HepG2 (cell line): Measurements from ENCODE around the gene BATF2. TPM values are rescaled to one million over a fixed set of nuclear protein-coding genes. Genes with fewer than 3 reads are reported as not detected.
"Not testable (repeated sequence)": the region's sequence is repeated elsewhere in the genome, so short reads cannot be mapped to it uniquely, and the experiment has no call there.

Experiments used
- ATAC-seq: fragments of 200-7000 bp; cut with Tn5 transposase; 3 replicates; pipeline ENCODE4 v1.9.1; 2020; ENCODE audit warnings: mild to moderate bottlenecking, moderate library complexity
- BruUV-seq: library from RNA; stranded (reverse); fragments of 400-500 nt; replicated peaks from 2 replicates; lab custom pipeline; 2021; lab: Mats Ljungman, UMichigan
- CTCF ChIA-PET: fragments of 300-600 bp; formaldehyde crosslinking; extraction: SDS; loops from one replicate; lab custom pipeline; 2021; ENCODE audit warnings: low total read pairs, inconsistent platforms, low intra/inter-chr PET ratio; lab: Yijun Ruan, JAX
- POLR2A ChIA-PET: fragments of 350-600 bp; sonication (Branson Sonifier 250); formaldehyde crosslinking; loops from one replicate; lab custom pipeline; 2020; ENCODE audit warnings: antibody characterized with exemption, inconsistent platforms; lab: Yijun Ruan, JAX
- DNase-seq: peaks from one replicate; pipeline ENCODE4 v3.0.0-alpha.2; 2015; ENCODE audit warnings: low spot score
- FAIRE-seq: peaks from 3 replicates; lab custom pipeline; 2011; peaks lifted over from hg19 to GRCh38; lab: Jason Lieb, UNC
- H2AFZ ChIP-seq: one replicate; pipeline ENCODE4 v1.6.1; 2011; ENCODE audit warnings: low read length, inconsistent platforms
- H3K27ac ChIP-seq: fragments of 300-600 bp; 3 replicates; pipeline ENCODE4 v1.8.0; 2011; ENCODE audit warnings: mixed run types, mild to moderate bottlenecking, mixed read lengths, low read length, inconsistent platforms; ENCODE audit not compliant: insufficient read depth; ENCODE audit errors: extremely low read length
- H3K27me3 ChIP-seq, 2 experiments: fragments of 200-600 bp in 1 of 2; 2 replicates in 1 of 2; 3 replicates in 1 of 2; pipeline versions ENCODE4 v1.6.0 to v1.8.0; 2011; ENCODE audit warnings: low read length in 2 of 2, mild to moderate bottlenecking in 2 of 2, moderate library complexity in 2 of 2, inconsistent platforms in 1 of 2; ENCODE audit not compliant: insufficient read depth in 2 of 2, control insufficient read depth in 1 of 2
- H3K36me3 ChIP-seq, 2 experiments: fragments of 200-600 bp in 1 of 2; replicated peaks in 1 of 2; 2 replicates in 1 of 2; 3 replicates in 1 of 2; pipeline versions ENCODE4 v1.5.1 to v1.8.0; 2011; ENCODE audit warnings: low read length in 2 of 2, inconsistent platforms in 1 of 2; ENCODE audit not compliant: insufficient read depth in 2 of 2, control insufficient read depth in 1 of 2
- H3K4me1 ChIP-seq: 2 replicates; pipeline ENCODE4 v1.5.1; 2012; ENCODE audit warnings: low read length, inconsistent platforms; ENCODE audit not compliant: insufficient read depth
- H3K4me2 ChIP-seq: 2 replicates; pipeline ENCODE4 v1.6.0; 2011; ENCODE audit warnings: low read depth, low read length, inconsistent platforms
- H3K4me3 ChIP-seq, 3 experiments: fragments of 200-600 bp in 1 of 3; sonication (generic), shearing (Covaris generic) in 1 of 3; replicated peaks in 1 of 3; 2 replicates each; pipeline ENCODE4 v1.5.1; 2011 to 2016; ENCODE audit warnings: low read length in 3 of 3, inconsistent platforms in 2 of 3, low read depth in 2 of 3, mild to moderate bottlenecking in 2 of 3, control low read depth in 1 of 3, mixed read lengths in 1 of 3; ENCODE audit not compliant: insufficient read depth in 1 of 3
- H3K79me2 ChIP-seq: one replicate; pipeline ENCODE4 v1.6.1; 2011; ENCODE audit warnings: low read length, inconsistent platforms; ENCODE audit not compliant: insufficient read depth
- H3K9ac ChIP-seq: 2 replicates; pipeline ENCODE4 v1.6.0; 2011; ENCODE audit warnings: mild to moderate bottlenecking, low read depth, low read length, inconsistent platforms; ENCODE audit not compliant: insufficient read depth
- H3K9me3 ChIP-seq: 2 replicates; pipeline ENCODE4 v1.5.1; 2012; ENCODE audit warnings: mild to moderate bottlenecking, low read length
- H4K20me1 ChIP-seq: 2 replicates; pipeline ENCODE4 v1.6.0; 2011; ENCODE audit warnings: inconsistent platforms, mild to moderate bottlenecking, low read length, moderate library complexity; ENCODE audit not compliant: insufficient read depth
- CBX2 ChIP-seq, 2 experiments: fragments of 200-600 bp in 1 of 2; sonication (generic); formaldehyde crosslinking in 1 of 2; IDR thresholded peaks; 2 replicates each; pipeline versions ENCODE4 v1.7.0 to v1.8.1; 2018 to 2022; ENCODE audit warnings: low read depth in 2 of 2, low read length in 1 of 2, mild to moderate bottlenecking in 1 of 2, missing genetic modification reagents in 1 of 2
- CCAR2 ChIP-seq: fragments of 200-400 bp; formaldehyde crosslinking; optimal IDR thresholded peaks from 2 replicates; pipeline ENCODE3; 2018; ENCODE audit warnings: low read depth, mild to moderate bottlenecking, low read length, moderate library complexity
- SCMH1 ChIP-seq: sonication (generic); formaldehyde crosslinking; IDR thresholded peaks from 2 replicates; pipeline ENCODE4 v1.9.0; 2021; ENCODE audit warnings: missing genetic modification reagents, mild to moderate bottlenecking, borderline replicate concordance
- ZNF770 ChIP-seq: sonication (generic); formaldehyde crosslinking; IDR thresholded peaks from 2 replicates; pipeline ENCODE4 v1.5.0; 2020; ENCODE audit warnings: mild to moderate bottlenecking, missing genetic modification reagents
- WGBS: methylation state at CpG from one replicate; pipeline ENCODE4 v1.1.6; 2017; ENCODE audit warnings: low lambda C conversion rate; 5-methylcytosine and 5-hydroxymethylcytosine counted together
- in situ Hi-C: cut with HindIII; loops from 2 replicates; pipeline ENCODE4 v1.10.0; 2017; ENCODE audit warnings: low pct_unique_long_range_greater_than_20kb; ENCODE audit not compliant: extremely low pct_ligation_motif_present
- intact Hi-C: fragments of 100-400 bp; cut with micrococcal nuclease; formaldehyde crosslinking; loops from one replicate; pipeline ENCODE4 v1.10.0; 2022; ENCODE audit not compliant: unreplicated experiment
- polyA plus RNA-seq, 8 experiments: library from polyadenylated mRNA; depleted of rRNA in 3 of 8; stranded (reverse) in 7 of 8; unstranded in 1 of 8; fragments of >200 nt; fragmentation: Illumina TruSeq in 4 of 8; extraction: Trizol in 4 of 8; gene quantifications; 2 replicates each; pipeline versions ENCODE4 v1.2.1 to v1.2.3, GENCODE V29; 2011 to 2016; ENCODE audit warnings: low read depth in 4 of 8, missing spikeins in 1 of 8, mixed read lengths in 1 of 8; ENCODE audit not compliant: insufficient read depth in 1 of 8
- total RNA-seq, 5 experiments: library from RNA; depleted of rRNA; stranded (reverse); fragments of >200 nt; fragmentation: Illumina TruSeq; extraction: Trizol; gene quantifications; 2 replicates each; pipeline ENCODE4 v1.2.3, GENCODE V29; 2016; ENCODE audit warnings: low read depth in 1 of 5
- TF ChIP-seq, protein P1 (sequence below): sonication (generic); formaldehyde crosslinking; IDR thresholded peaks from 2 replicates; pipeline ENCODE4 v1.4.0; 2020; ENCODE audit warnings: missing genetic modification reagents
- TF ChIP-seq, protein P2 (sequence below): sonication (generic); formaldehyde crosslinking; IDR thresholded peaks from 2 replicates; pipeline ENCODE4 v1.8.0; 2022; ENCODE audit warnings: missing genetic modification reagents, mild to moderate bottlenecking, borderline replicate concordance
- TF ChIP-seq, protein P3 (sequence below): sonication (generic); formaldehyde crosslinking; IDR thresholded peaks from 2 replicates; pipeline ENCODE4 v1.4.0; 2020; ENCODE audit warnings: mild to moderate bottlenecking, missing genetic modification reagents

BATF2 gene
- total and polyA plus RNA-seq, 2 of the 13 experiments (the other 11 are each of a cell fraction or from before 2014, with no cell fraction given), result 2.8 to 3.9 TPM

DNA sequence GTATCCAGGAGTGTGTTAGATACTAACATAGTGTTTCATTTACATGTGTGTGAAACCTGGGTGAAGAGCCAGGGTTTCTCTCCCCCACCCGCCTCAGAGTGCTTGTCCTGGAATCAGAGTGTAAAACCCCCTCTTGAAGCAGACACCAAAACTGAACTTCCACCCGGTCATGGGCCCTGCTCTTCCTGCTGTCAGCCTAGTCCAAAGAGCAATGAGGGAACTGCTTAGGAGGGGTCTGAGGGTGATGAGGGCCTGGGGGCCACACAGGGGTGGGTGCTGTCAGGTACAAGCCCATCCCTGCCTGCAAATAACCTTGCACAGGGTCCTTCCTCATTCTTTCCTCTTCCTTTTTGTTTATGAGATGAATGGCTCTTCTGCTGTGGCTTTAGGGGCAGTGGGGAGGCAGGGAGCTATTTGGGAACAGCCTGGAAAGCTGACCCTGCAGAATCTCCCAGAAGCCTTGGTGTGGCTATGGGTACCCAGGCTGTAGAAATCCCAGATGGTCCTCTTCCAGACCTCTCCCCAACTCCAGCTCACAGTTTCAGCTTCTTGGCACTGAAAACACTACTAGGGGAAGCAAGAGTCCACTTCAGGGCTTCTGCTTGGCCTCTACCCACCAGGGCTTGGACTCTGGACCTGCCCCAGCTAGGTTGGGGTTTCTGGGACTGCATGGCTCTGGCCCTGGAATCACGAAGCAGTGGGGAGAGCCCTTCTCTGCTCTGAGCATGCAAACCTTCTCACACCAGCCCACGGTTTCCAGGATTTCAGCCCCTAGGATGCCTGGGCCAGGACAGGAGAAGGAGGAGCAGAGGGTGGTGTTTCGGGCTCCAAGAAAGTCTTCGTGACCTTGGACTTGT lies 8.5 kb downstream of the BATF2 start (continued):
- TF ChIP-seq, protein P1, sequence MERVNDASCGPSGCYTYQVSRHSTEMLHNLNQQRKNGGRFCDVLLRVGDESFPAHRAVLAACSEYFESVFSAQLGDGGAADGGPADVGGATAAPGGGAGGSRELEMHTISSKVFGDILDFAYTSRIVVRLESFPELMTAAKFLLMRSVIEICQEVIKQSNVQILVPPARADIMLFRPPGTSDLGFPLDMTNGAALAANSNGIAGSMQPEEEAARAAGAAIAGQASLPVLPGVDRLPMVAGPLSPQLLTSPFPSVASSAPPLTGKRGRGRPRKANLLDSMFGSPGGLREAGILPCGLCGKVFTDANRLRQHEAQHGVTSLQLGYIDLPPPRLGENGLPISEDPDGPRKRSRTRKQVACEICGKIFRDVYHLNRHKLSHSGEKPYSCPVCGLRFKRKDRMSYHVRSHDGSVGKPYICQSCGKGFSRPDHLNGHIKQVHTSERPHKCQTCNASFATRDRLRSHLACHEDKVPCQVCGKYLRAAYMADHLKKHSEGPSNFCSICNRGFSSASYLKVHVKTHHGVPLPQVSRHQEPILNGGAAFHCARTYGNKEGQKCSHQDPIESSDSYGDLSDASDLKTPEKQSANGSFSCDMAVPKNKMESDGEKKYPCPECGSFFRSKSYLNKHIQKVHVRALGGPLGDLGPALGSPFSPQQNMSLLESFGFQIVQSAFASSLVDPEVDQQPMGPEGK (CRISPR knock-in tag), result peak; percentile 54; the same call in 1 of the 2 replicates
- no peak for TF ChIP-seq CCAR2

GRCh38 chr11:64983339-64983738 lies 13.4 kb downstream of the BATF2 start:
- in situ Hi-C loops, H3K27me3 ChIP-seq, CTCF ChIA-PET, H3K36me3 ChIP-seq, H3K79me2 ChIP-seq, H4K20me1 ChIP-seq, intact Hi-C loops, H2AFZ ChIP-seq, H3K4me2 ChIP-seq, DNase-seq, POLR2A ChIA-PET, H3K27ac ChIP-seq, H3K9me3 ChIP-seq, H3K9ac ChIP-seq, FAIRE-seq, BruUV-seq, ATAC-seq, H3K4me3 ChIP-seq: not testable (repeated sequence)
- 69% methylated on average over 5 of the region's 5 CpGs for WGBS
- peaks cover 25% of the 10 kb centered on the region for H3K4me1 ChIP-seq

DNA sequence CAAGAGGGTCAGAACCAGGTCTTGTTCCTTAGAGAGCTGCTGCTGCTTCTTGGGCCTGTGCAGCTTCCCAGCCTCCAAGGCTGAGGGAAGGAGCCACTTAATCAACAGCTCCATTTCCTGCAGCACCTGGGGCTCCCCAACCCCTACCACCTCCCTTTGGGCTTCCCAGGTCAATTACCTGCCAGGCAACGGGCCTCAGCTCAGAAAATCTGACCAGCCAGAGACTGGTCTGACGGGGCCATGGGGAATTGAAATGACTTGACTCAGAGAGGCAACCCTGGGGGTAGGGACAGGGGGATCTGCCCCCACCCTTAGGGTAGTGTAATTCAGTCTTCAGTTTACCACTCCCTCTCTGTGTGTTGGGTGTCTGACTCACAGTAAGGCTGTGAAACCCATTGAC lies 20.1 kb downstream of the BATF2 start:
- H3K27ac ChIP-seq, result no peak overlapping the region
- no peaks in the 10 kb centered on the region for H3K36me3 ChIP-seq
- POLR2A ChIA-PET, result no interaction called here
- DNase-seq (no peak), FAIRE-seq (no peak), ATAC-seq (no peak)
- WGBS, result 5% methylated on average over 2 of the region's 2 CpGs
- in situ Hi-C loops, result no loop called here
- H3K4me2 ChIP-seq, result no peak overlapping the region
- no peak overlapping the region for H3K9ac ChIP-seq
- no peaks in the 10 kb centered on the region for H3K4me1 ChIP-seq
- no peaks in the 10 kb centered on the region for H4K20me1 ChIP-seq
- H3K79me2 ChIP-seq, result no peaks in the 10 kb centered on the region
- intact Hi-C loops, result no loop called here
- CTCF ChIA-PET, result no interaction called here
- no peak overlapping the region for H3K4me3 ChIP-seq
- peaks cover 0 to 14% of the 10 kb centered on the region in 2 experiments; a peak in 3 of 5 replicates for H3K27me3 ChIP-seq
- H3K9me3 ChIP-seq, result no peaks in the 10 kb centered on the region
- no TSS peak for BruUV-seq
- no peak overlapping the region for H2AFZ ChIP-seq
- TF ChIP-seq, protein P2, sequence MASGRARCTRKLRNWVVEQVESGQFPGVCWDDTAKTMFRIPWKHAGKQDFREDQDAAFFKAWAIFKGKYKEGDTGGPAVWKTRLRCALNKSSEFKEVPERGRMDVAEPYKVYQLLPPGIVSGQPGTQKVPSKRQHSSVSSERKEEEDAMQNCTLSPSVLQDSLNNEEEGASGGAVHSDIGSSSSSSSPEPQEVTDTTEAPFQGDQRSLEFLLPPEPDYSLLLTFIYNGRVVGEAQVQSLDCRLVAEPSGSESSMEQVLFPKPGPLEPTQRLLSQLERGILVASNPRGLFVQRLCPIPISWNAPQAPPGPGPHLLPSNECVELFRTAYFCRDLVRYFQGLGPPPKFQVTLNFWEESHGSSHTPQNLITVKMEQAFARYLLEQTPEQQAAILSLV (CRISPR knock-in tag), result no peak
- no peak for TF ChIP-seq ZNF770 (CRISPR knock-in tag)
- TF ChIP-seq, protein P3, sequence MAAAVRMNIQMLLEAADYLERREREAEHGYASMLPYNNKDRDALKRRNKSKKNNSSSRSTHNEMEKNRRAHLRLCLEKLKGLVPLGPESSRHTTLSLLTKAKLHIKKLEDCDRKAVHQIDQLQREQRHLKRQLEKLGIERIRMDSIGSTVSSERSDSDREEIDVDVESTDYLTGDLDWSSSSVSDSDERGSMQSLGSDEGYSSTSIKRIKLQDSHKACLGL (CRISPR knock-in tag), result no peak
- TF ChIP-seq CBX2 (IDR thresholded peaks at IDR 0.05; ENCODE audit: low read depth, low read length), result no peak
- TF ChIP-seq CBX2 (CRISPR knock-in tag; IDR thresholded peaks at IDR 0.05; ENCODE audit: low read depth), result no peak
- TF ChIP-seq SCMH1 (CRISPR knock-in tag), result no peak
